DND-41 (cell line): ENCODE results near the gene RNASEH2A.

Experiments used
- ATAC-seq: fragments of 200-7000 bp; cut with Tn5 transposase; 3 replicates; pipeline ENCODE4 v1.9.1; 2021; ENCODE audit warnings: low read depth; ENCODE audit not compliant: insufficient read depth
- DNase-seq: peaks from one replicate; pipeline ENCODE4 v3.0.0-alpha.2; 2020
- H2AFZ ChIP-seq: 2 replicates; pipeline ENCODE4 v1.6.0; 2012; ENCODE audit warnings: low read depth, low read length
- H3K27ac ChIP-seq: 2 replicates; pipeline ENCODE4 v1.5.1; 2012; ENCODE audit warnings: low read length, inconsistent platforms
- H3K27me3 ChIP-seq: fragments of 200-600 bp; sonication (generic); 2 replicates; pipeline ENCODE4 v1.6.0; 2012; ENCODE audit warnings: low read length, mild to moderate bottlenecking, inconsistent platforms; ENCODE audit not compliant: insufficient read depth, poor library complexity
- H3K36me3 ChIP-seq: 2 replicates; pipeline ENCODE4 v1.5.1; 2012; ENCODE audit warnings: low read length, inconsistent platforms; ENCODE audit not compliant: insufficient read depth
- H3K4me1 ChIP-seq: 2 replicates; pipeline ENCODE4 v1.5.1; 2012; ENCODE audit warnings: mild to moderate bottlenecking, low read length; ENCODE audit not compliant: insufficient read depth
- H3K4me2 ChIP-seq: 2 replicates; pipeline ENCODE4 v1.6.0; 2012; ENCODE audit warnings: mild to moderate bottlenecking, moderate library complexity, low read length, inconsistent platforms; ENCODE audit not compliant: insufficient read depth
- H3K4me3 ChIP-seq, 2 experiments: fragments of 200-600 bp in 1 of 2; shearing (Covaris generic) in 1 of 2; 2 replicates each; pipeline ENCODE4 v1.5.1; 2012 to 2016; ENCODE audit warnings: inconsistent platforms in 2 of 2, low read length in 2 of 2, mild to moderate bottlenecking in 2 of 2, low read depth in 1 of 2, moderate library complexity in 1 of 2
- H3K79me2 ChIP-seq: 2 replicates; pipeline ENCODE4 v1.6.0; 2012; ENCODE audit warnings: low read length, inconsistent platforms; ENCODE audit not compliant: insufficient read depth
- H3K9ac ChIP-seq: 2 replicates; pipeline ENCODE4 v1.6.0; 2012; ENCODE audit warnings: low read depth, mild to moderate bottlenecking, inconsistent platforms, low read length, moderate library complexity
- H3K9me3 ChIP-seq: 2 replicates; pipeline ENCODE4 v1.5.1; 2012; ENCODE audit warnings: low read length, moderate library complexity, mild to moderate bottlenecking, inconsistent platforms; ENCODE audit not compliant: insufficient read depth, severe bottlenecking
- H4K20me1 ChIP-seq: 2 replicates; pipeline ENCODE4 v1.6.0; 2012; ENCODE audit warnings: low read length; ENCODE audit not compliant: insufficient read depth
- CTCF ChIP-seq: IDR thresholded peaks from 2 replicates; pipeline ENCODE4 v1.5.1; 2012; ENCODE audit warnings: borderline replicate concordance, low read length, moderate library complexity, mild to moderate bottlenecking; ENCODE audit not compliant: poor library complexity, severe bottlenecking; ENCODE audit errors: extremely low read depth
- EZH2 ChIP-seq: IDR thresholded peaks from 3 replicates; pipeline ENCODE4 v1.6.1; 2012; ENCODE audit warnings: borderline replicate concordance, low read depth, mild to moderate bottlenecking, moderate library complexity, low read length, inconsistent platforms; ENCODE audit not compliant: severe bottlenecking

The RNASEH2A gene

GRCh38 chr19:12773571-12773970 lies 32.8 kb upstream of the RNASEH2A start:
- DNase-seq: no peak
- no peak overlapping the region for H3K9ac ChIP-seq

GRCh38 chr19:12774588-12775555 lies 31.5 kb upstream of the RNASEH2A start, which contains the start of gene HOOK2:
HOOK2 (minus strand) TSS chr19:12775552; CDS start chr19:12775449, 103 bp downstream.
- Histone ChIP-seq H3K27ac (peak within 1 kb of the TSS; percentile 69), H3K9me3 (no peaks in the 10 kb centered on the region), H3K4me2 (peak within 1 kb of the TSS; percentile 100), H3K4me1 (peaks cover 42% of the 10 kb centered on the region), H3K9ac (peak within 1 kb of the TSS; percentile 77), H3K27me3 (no peaks in the 10 kb centered on the region), H3K36me3 (no peaks in the 10 kb centered on the region), H3K79me2 (no peaks in the 10 kb centered on the region), H4K20me1 (no peaks in the 10 kb centered on the region), H2AFZ (peak within 1 kb of the TSS; percentile 89), H3K4me3 (peak within 1 kb of the TSS; percentile 37 to 91; a peak in 3 of 4 replicates)
- no peak for ATAC-seq
- TF ChIP-seq CTCF (no peak), EZH2 (no peak)
- DNase-seq: no peak

More at GRCh38 chr19:12773571-12773970, 32.8 kb upstream of the RNASEH2A start:
- Histone ChIP-seq H3K27me3 (no peaks in the 10 kb centered on the region), H3K27ac (no peak overlapping the region), H3K36me3 (no peaks in the 10 kb centered on the region), H4K20me1 (no peaks in the 10 kb centered on the region), H3K79me2 (no peaks in the 10 kb centered on the region), H2AFZ (no peak overlapping the region), H3K9me3 (no peaks in the 10 kb centered on the region), H3K4me3 (no peak overlapping the region), H3K4me2 (no peak overlapping the region), H3K4me1 (peaks cover 32% of the 10 kb centered on the region)
- no peak for ATAC-seq
- TF ChIP-seq CTCF (peak; percentile 45), EZH2 (no peak)

GRCh38 chr19:12777217-12778016 lies 29.0 kb upstream of the RNASEH2A start:
- Histone ChIP-seq H3K4me1 (peaks cover 52% of the 10 kb centered on the region), H3K4me3 (peak overlapping the region; percentile 34 to 63; a peak in 3 of 4 replicates), H4K20me1 (no peaks in the 10 kb centered on the region), H3K27me3 (no peaks in the 10 kb centered on the region), H3K9ac (peak overlapping the region; percentile 63), H3K79me2 (no peaks in the 10 kb centered on the region), H3K9me3 (no peaks in the 10 kb centered on the region), H2AFZ (peak overlapping the region; percentile 78), H3K4me2 (peak overlapping the region; percentile 90), H3K36me3 (no peaks in the 10 kb centered on the region), H3K27ac (peak overlapping the region; percentile 80)
- DNase-seq: peak; percentile 87
- TF ChIP-seq EZH2 (no peak), CTCF (peak; percentile 98)
- peak; percentile 62 for ATAC-seq
